Measurements from ENCODE around the gene LDLRAD4.
A peak's percentile ranks its signal among the peaks of the same experiment; 100 is the strongest.
"Not testable (repeated sequence)": the region's sequence is repeated elsewhere in the genome, so short reads cannot be mapped to it uniquely, and the experiment has no call there.

The LDLRAD4 gene

DNA sequence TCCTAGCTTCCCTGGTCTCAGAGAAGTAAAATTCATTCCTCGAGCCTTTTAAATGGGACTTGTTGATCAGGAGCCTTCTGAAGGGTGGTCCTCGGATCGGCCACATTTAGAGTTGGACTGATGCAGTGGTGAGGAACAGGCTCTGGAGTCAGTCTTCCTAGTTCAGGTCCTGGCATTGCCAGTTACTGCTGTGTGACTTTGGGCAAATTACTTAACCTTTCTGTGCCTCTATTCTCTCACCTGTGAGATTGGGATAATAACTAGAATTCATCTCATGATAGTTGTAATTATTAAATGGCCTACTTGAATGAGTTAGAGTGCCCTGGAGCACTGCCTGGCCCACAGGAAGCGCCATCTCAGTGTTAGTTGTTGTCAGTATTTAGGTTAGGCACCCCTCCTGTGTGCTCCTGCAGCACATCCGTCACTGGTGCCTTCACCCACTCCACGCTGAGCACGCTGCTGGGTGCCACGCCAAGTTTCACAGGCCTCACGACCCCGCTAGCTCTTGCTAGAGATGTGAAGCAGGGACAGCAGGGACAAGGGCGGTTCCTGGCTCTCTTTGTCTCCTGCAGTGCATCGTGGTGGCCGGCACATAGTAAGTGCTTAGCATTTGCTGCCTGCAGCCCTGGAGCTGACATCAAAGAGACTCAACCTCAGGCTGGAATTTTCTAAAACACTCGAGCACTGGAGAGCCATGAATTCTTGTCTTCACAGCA lies 384.9 kb downstream of the LDLRAD4 start:
- intact Hi-C loops (cut with DNase I): no loop called here
- peak in 1 of 42 donors; percentile 14 for DNase-seq

DNA sequence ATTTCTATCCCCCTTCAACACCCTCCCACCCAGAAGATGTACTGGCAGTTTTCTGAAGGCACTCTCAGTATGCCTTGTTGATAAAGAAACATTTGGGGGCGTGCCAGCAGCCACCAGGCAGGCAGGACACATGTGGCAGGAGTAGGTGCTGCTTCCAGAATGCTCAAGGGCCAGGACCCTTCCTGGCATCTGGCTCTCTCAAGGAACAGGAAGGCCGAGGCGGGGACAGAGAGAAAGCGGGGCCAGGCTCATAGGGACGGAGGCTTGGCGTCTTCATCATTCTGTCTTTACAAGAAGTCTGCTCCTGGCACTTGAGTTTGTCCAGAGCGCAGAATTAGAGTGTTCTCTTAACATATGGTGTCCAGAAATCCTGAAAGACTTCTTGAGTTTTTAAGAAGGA lies 386.2 kb downstream of the LDLRAD4 start:
- peak in 6 of 42 donors; percentile 10 to 41 (median 24) for DNase-seq
- intact Hi-C loops (cut with DNase I): no loop called here

DNA sequence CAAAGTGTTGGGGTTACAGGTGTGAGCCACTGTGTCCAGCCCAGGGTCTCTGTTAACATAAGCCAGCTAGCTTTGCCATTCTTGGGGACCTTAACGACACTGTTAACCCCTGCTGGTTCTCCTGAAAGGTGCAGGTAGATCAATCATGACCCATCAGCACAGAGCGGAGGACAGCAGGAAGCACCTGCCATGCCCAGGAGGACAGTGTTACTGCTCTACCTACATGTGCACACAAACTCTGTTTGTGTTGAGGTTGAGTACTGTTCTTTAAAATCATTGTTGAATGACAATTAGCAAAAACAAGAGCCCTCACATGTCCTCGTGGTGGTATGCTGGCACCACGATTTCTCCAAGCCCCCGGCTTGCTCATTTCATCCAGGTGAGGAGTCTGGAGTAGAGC lies 386.9 kb downstream of the LDLRAD4 start:
- peak in 2 of 42 donors; percentile 6 to 27 for DNase-seq
- intact Hi-C loops (cut with DNase I): no loop called here

DNA sequence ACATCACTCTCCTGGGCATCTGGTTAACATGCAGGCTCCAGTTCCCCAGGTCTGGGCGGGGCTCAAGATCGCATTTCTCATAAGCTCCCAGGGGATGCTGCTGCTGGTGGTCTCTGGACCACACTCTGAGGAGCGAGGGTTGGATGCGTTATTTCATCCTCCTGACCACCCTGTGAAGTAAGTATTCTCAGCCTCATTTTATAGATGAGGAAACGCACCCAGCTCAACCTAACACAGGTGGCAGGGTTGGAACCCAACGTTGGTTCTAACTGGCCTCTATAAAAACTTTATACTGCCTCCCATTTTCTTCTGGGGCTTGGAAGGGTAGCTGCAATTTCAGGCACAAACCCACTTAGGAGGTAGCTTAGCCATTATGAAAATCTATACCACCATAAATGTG lies 387.3 kb downstream of the LDLRAD4 start:
- intact Hi-C loops (cut with DNase I): no loop called here

DNA sequence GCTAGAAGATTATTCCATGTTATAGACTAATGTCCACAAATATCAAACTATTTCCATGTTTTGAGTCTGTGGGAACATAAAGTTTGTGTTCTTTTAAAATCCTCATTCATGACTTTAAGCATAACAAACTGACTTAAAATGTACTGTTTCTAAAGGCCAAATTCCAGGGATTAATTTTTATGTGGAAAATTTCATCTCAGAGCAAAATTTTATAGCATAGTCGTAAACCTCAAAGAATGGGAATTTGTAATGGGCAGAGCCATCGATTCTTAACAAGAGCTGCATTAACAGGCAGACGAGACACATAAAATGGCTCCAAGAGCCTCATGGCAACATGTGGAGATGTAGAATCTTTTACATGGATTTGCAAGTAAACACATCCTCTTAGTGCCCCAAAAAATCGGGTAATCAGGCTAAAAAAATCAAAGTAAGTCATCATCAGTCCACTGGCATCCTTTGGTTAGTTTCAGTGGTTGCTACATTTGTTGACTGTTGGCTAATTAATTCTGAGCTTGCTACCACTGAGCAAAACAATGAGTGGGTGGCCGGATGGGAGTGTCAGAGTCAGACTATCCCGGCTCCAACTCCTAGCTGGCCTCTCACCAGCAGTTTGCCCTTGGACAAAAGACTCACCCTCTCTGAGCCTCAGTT lies 388.2 kb downstream of the LDLRAD4 start:
- intact Hi-C loops (cut with DNase I): no loop called here

More for the DNA sequence above, 387.3 kb downstream of the LDLRAD4 start:
- DNase-seq: peak in 1 of 42 donors; percentile 11

DNA sequence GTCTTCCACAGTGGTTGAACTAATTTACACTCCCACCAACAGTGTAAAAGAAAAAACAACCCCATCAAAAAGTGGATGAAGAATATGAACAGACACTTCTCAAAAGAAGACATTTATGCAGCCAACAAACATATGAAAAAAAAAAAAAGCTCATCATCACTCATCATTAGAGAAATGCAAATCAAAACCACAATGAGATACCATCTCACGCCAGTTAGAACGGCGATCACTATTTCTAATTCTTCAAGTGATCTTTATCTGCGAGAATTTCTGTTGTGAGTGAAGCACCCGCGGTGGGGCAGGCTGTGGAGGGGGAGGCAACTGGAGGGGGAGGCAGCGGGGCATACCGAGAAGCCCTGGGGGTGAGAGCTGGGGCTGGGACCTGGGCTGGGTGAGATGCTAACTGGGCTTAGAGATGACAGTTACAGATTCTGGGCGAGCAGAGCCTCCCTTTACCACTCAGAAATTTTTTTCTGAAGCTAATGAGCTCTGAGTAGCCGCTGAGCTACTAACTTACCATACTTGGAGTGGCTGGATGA lies 389.5 kb downstream of the LDLRAD4 start:
- DNase-seq: peak in 1 of 42 donors; percentile 11
- intact Hi-C loops (cut with DNase I): not testable (repeated sequence)

More for the DNA sequence above, 388.2 kb downstream of the LDLRAD4 start:
- peak in 3 of 42 donors; percentile 13 to 40 (median 34) for DNase-seq

DNA sequence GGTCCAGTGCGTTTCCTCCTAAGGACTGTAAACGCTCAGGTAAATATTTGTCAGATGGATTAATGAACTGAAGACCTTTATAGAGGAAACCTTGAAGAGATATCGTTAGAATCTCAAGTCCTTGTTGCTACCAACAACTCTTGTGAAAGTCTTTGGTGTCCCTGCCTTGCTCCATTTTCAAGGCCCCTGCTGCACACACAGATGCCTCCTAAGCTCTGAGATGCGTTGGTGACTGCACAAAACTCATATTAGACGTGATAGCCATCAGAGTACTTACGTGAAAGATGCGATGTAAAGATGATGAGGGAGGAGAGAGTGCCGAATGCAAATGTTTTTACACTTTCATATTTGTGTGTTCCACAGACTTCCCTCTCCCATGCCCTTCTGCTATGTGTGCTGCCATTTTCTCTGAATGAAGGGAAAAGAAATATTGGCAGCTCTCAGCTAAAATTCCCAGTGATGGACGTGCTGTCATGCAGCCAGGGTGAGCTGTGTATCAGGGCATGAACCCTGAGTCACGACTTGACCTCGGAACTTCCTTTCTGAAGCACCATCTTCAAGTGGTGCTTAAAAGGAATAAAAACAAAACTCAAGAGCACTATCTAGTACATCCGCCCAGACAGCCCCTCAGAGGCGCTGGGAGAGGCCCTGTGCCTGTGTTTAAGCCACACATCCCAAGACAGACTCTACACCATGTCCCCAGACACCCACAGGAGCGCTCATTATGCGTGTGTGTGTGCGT lies 390.4 kb downstream of the LDLRAD4 start:
- intact Hi-C loops (cut with DNase I): no loop called here
- peak in 3 of 42 donors; percentile 13 to 41 (median 34) for DNase-seq

DNA sequence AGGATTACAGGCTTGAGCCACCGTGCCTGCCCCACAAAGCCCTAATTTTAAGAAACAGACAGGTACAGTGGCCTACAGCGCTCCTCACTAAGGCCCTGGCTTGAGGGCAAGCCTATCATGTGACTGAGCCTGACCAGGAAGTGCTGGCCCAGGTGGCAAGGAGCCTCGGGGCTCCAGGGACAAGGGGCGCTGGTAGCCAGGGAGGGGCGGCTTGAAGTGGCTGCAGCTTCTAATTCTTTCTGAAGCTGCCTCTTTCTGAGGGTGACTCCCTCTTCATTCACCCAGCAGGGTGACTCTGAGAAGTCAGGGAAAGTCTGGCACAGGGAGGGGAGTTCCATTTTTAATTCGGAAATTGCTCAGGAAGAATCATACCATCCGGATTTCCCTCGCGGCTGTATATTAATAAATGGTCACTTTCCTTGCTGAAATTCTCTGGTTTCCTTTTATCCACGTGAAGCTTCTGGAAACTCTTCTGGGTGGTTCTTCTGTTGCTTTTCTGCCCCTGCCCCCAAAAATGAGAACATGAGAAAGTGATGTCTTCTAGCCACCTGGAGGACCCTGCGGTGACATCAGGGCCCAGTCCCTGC lies 392.1 kb downstream of the LDLRAD4 start:
- intact Hi-C loops (cut with DNase I): loop anchor here (1.0 kb wide), 1 partner anchor 45 kb away; no protein-coding TSS in a partner anchor
- peak in 9 of 42 donors; percentile 10 to 47 (median 34) for DNase-seq

DNA sequence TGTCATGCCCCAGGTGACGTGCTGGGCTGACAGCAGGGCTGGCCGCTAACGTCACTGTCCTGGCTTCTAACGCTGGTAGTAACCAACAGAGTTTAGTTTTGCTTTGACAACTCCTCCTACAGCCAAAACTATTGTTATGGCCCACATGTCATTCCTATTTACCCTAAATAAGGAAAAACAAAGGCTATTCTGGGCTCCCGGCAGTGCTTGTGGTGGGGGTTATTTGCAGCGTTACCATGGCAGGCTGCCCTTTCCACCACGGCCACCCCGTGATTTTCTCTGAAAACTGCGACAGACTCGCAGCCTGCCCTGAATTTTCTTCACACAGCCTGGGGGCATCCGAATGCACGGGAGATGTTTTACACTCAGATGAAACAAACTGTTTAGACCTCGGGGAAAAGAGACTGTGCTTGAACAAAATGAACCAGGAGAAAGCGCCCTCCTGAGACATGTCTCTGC lies 392.6 kb downstream of the LDLRAD4 start:
- DNase-seq: peak in 33 of 42 donors; percentile 41 to 88 (median 74)
- intact Hi-C loops (cut with DNase I): loop anchor here (1.0 kb wide), 1 partner anchor 46 kb away; no protein-coding TSS in a partner anchor

DNA sequence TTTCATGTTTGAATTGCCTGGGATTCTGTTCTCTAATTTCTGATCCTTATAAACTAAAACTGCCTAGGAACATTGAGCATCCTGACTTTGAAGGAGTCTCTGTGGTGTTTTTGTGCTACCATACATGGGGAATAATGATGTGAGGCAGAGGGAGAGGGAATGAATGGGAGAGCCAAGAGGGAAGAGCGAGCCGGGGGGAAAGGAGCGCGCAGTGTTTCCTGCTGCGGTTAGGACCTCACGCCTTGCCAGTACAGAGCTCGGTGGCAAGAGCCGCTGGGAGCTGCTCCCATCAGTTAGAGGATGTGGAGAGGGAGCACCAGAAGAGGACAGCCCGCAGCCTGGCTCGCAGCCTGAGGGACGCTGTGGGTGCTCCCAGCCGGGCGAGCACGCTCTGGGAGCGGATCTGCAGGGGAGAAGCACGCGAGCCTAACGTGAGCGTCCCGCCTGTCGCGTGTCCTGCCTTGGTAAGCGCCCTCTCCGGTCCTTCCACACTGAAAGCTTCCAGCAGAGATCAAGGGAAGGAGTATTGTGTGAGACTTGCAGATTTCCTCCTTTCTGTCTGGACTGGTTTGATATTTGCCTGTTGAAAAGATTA lies 393.1 kb downstream of the LDLRAD4 start:
- intact Hi-C loops (cut with DNase I): loop anchor here (1.0 kb wide), 1 partner anchor 46 kb away; no protein-coding TSS in a partner anchor
- DNase-seq: peak in 39 of 42 donors; percentile 61 to 87 (median 76)

DNA sequence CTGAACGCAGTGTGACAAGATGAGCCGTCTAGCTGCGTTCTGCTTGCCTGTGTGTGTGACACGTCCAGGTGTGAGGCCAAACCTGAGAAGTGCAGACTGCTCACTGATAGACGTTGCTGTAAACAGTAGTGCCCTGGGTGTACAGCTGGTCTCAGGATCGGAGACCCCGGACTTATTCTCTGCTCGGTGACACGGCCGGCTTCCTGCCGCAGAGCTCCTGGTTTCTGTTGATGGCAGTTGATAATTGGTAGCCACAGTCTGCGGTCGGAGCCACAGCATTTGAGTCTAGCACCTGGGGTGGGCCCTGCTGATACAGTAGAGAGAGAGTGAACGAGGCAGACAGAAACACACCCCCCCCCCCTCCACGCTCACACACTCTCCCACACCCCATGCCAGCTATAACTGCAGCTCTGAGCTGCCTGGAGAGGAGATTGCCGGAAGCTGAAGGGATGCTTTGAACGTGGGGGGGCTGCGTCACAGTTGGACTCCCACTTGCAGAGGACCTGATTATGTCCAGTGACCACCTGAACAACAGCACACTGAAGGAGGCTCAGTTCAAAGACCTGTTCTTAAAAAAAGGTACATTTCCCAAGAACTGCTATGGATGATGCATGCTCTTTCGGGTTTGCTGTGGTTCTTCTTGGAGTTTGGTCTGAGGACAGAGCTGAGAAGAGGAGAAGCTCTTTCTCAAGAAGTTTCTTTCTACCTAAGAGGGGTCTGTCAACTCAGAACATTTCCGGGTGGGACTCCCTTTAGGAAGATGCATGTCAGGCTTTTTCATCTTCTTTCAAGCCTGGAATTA lies 393.8 kb downstream of the LDLRAD4 start:
- peak in 41 of 42 donors; percentile 53 to 92 (median 81) for DNase-seq
- intact Hi-C loops (cut with DNase I): no loop called here

DNA sequence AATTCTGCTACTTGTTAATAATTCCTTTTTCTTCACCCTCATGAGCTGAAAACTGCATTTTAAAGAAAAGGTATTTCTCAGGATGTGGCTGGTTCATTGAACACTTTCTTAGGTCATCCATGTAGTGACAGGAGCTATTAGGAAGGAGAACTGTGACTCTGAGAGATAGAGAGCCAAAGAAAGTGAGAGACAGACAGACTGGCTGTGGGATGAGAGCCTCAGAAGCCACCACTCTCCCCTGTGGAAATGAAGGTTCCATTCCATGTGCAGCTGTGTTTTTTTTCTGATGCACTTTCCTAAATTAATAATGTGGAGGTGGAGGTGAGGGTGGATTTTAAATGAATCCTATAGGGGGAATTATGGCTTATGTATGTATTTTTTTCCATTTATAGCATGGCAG lies 394.5 kb downstream of the LDLRAD4 start:
- intact Hi-C loops (cut with DNase I): no loop called here

DNA sequence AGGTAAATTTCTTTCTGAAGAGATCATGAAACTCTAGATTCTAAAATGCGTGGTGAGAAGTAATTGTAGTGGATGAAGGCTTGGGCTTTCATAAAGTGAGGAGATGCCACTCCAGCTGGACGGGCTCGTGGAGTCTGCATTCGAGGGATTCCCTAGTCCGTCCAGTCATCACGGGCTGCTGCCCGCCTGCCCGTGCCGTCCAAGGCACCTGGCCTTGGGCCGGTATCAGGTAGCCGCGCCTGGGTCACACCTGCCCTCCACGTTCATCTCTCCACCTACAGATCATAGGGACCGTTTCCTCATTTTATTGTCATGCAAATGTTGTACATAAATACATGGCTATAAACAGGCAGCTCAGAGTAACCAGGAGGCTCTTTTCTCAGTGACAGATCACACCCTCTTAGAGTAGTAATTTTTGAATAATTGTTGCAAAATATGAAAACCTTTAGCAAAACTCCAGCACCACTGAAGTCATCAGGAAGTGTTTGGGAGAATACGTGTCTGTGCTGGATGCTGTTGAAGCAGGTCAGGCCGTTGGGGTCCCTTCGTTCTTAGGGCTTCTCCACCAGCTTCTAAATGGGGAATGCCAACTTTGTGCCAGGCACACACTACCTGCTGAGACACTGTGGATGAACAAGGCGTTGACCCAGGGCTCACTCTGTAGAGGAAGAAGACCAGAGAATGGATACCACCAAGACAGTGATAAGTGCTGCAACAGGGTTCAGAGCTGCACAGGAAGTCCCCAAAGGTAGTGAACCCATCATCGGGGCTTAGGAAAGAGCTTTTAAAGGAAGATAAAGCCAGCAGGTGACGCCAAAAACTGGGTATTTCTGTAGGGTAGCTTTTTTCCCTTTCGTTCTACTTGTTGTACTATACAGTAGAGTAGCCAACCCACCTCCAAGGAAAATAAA lies 395.3 kb downstream of the LDLRAD4 start:
- intact Hi-C loops (cut with DNase I): no loop called here
- peak in 12 of 42 donors; percentile 19 to 74 (median 42) for DNase-seq

More for the DNA sequence above, 394.5 kb downstream of the LDLRAD4 start:
- peak in 6 of 42 donors; percentile 4 to 51 (median 37) for DNase-seq

DNA sequence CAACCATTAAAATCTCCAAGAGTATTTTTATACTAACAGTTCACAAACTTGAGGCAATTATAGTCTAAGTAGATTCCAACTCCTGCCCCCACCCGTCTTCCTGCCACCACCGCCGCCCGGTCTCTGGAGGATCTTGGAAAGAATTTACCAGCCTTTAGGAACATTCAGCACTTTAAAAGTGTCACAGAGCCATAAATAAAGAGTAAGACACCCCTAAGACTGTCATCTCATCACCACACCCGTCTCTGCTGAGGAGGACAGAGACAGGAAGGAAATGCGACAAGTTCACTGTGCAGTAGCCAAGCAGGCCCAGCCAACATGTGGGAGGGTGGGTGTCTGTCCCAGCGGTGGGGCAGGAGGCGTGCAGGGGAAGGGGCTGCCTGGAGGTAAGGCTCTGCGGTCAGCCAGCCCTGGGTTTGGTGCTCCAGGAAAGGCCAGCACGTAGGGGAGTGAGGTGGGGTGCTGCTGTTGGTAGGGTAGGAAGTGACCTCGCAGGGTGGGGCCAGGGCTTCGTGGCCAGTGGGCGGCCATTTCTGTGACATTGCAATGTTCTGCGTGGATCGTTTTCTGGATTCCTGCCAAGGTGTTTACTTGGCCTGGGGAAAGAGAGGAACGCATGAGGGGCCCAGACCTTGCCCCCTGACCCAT lies 396.2 kb downstream of the LDLRAD4 start:
- intact Hi-C loops (cut with DNase I): no loop called here
- DNase-seq: peak in 22 of 42 donors; percentile 33 to 77 (median 60)

DNA sequence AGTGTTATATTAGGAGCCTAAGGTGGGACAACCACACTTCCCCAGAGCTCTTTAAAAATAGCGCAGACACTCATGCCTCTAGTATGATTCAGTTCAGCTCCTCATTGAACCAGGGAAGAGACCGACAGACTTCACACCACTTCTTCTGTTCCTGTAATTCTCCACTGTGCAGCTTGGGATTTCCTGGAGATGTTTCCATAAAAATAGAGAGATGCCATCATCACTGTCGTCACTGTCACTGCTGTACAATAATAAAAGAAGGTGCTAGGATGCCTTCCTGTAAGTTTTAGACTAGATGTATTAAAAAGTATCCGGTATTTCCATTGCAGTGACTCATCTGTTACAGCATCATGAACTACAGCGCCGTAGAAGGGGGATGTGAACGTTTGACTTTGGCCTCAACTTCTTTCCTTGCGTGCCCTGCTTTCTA lies 396.9 kb downstream of the LDLRAD4 start:
- DNase-seq: peak in 13 of 42 donors; percentile 9 to 69 (median 38)
- intact Hi-C loops (cut with DNase I): no loop called here

DNA sequence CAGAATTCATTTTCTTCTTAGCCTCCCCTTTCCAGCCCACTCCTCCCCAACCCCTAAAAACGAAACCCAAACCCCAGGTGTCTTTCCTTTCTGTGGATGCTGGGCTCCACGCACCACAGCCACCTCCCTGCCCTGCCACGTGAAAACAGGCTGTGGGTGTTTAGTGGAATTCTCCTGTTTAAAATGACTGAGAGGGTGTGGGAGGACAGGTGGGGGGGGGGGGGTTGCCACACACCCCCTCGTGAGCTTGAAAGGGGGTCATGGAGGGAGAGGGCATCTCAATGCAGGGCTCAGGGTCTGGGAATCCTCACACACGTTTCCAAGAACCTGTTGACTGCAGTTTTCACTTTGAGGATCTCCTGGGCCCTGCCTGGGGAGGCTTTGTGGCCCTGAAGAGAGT lies 397.5 kb downstream of the LDLRAD4 start:
- intact Hi-C loops (cut with DNase I): no loop called here
- DNase-seq: peak in 13 of 42 donors; percentile 19 to 74 (median 55)
